ENCODE data around the gene DNMT3L.

- TF ChIP-seq POLR2AphosphoS5 (IDR thresholded peaks at IDR 0.05) (no peak), POLR2A (IDR thresholded peaks at IDR 0.05) (no peak)
These were observed 1.6 kb upstream of the DNMT3L start for GRCh38 chr21:44263221-44263760.

Data from spleen (tissue), 3 donors.